OCI-M2 (cell line): ENCODE results near the gene MAP3K19.
"Not testable (repeated sequence)": the region's sequence is repeated elsewhere in the genome, so short reads cannot be mapped to it uniquely, and the experiment has no call there.

Experiments used
- DNase-seq: peaks from one replicate; lab custom pipeline; 2025; ENCODE audit not compliant: unreplicated experiment; lab: John Stamatoyannopoulos, UW

The MAP3K19 gene

DNA sequence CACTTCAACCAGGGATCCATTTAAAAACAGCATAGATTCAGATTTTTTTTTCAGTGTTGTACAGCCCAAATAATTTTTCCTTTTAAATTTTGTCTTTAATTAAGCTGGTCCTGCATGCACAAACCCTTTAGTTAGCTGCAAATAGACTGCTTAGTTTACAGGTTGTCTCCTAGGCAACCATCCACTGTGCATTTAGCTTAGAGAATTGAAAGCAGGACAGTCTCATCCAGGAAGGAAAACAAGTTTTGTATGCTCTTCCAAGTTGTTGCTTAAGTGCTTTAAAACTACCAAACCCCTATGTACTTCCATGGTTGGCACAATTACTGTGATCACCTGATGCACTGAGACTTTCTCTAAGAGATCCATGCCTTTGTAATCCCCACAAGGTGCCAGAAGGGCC is at the start of gene MAP3K19:
TSS of gene MAP3K19 (minus strand) at position 148 of the 400 bp plus-strand sequence. CDS start 22,800 bp downstream, outside the sequence.
- no peak for DNase-seq

GRCh38 chr2:135096665-135097446 is 49.6 kb upstream of the MAP3K19 start:
- no peak for DNase-seq

DNA sequence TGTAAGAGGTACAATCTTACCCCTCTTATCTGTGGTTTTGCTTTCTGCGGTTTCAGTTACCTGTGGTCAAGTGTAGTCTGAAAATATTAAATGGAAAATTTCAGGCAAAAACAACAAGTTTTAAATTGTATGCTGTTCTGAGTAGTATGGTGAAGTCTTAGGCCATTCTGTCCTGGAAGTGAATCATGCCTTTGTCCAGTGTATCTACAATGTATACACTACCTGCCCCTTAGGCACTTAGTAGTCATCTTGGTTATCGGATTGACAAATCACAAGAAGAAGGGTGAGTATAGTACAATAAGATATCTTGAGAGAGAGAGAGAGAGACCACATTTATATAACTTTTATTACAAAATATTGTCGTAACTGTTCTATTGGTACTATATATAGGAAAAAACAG is 48.3 kb upstream of the MAP3K19 start:
- no peak for DNase-seq

DNA sequence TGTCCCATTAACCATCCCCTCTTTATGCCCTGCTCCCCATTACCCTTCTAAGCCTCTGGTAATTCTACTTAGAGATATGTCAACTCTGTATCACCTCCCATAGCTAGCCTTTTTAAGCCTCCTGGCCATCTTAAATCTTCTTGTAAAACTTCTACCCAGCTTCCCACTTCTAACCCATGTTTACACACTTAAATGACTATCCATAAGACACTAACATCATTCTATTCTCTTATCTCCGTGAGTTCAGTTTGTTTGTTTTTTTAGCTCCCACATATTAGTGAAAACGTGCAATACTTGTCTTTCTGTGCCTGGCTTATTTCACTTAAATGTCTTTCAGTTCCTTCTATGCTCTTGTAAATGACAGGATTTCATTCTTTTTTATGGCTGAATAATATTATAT is 47.3 kb upstream of the MAP3K19 start:
- no peak for DNase-seq

DNA sequence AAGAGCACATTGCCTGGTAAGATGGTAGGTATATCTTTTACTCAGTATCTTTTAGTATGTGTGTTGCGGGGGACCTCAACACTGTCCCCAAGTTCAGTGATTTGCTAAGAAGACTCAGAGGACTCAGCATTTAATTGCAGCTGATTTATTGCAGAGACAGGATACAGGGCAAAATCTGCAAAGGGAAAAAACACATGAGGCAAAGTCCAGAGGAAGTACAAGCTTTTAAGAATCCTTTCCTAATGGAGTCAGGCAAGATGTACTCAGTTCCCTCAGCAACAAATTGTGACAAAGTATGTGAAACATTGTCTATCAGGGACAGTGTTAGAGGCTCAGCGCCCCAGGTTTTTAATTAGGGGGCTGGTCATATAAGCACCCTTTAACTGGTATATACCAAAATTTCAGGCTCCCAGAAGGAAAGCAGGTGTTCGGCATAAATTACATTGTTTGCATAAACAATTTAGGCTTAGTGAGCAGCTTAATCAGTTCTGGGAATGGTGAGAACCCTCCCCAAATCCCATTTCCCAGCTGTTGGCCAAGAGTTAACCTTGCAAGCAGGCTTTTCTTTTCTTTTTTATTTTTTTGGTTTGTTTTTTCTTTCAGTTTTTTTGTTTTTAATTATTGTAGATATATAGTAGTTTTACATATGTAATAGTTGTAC is 46.6 kb upstream of the MAP3K19 start:
- no peak for DNase-seq

- no peak for DNase-seq
Observed at GRCh38 chr2:135093193-135093592, 45.9 kb upstream of the MAP3K19 start.

GRCh38 chr2:135091681-135092080 is 44.4 kb upstream of the MAP3K19 start:
- DNase-seq = no peak

GRCh38 chr2:135089597-135089996 is 42.4 kb upstream of the MAP3K19 start:
- DNase-seq = not testable (repeated sequence)

GRCh38 chr2:135086222-135086621 is 39.0 kb upstream of the MAP3K19 start:
- no peak for DNase-seq

DNA sequence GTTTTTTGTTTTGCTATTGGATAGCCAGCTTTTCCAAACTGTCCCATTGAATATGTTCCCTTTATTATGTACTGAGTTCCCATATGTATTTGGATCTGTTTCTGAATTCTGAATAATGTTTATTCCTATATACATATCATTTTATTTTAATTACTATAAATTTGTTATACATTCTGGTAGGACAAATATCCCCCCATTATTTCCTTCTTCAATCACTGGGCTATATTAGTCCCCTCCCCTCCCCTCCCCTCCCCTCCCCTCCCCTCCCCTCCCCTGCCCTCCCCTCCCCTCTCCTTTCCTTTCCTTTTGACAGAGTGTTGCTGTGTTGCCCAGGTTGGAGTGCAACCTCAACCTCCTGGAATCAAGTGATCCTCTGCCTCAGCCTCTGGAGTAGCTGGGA is 31.2 kb upstream of the MAP3K19 start:
- DNase-seq = no peak

DNA sequence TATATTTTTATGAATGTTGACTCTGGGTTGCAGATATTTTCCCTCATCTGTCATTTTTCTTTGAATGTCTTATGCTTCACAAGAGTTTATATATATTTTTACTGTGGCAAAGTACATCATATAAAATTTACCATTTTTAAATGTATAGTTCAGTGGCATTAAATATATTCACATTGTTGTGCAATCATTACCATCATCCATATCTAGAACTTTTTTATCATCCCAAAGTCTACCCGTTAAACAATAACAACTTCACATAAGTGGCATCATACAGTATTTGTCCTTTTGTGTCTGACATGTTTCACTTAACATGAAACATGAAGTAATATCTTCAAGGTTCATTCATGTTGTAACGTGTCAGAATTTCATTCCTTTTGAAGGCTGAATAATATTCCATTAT is 29.3 kb upstream of the MAP3K19 start:
- DNase-seq = no peak

DNA sequence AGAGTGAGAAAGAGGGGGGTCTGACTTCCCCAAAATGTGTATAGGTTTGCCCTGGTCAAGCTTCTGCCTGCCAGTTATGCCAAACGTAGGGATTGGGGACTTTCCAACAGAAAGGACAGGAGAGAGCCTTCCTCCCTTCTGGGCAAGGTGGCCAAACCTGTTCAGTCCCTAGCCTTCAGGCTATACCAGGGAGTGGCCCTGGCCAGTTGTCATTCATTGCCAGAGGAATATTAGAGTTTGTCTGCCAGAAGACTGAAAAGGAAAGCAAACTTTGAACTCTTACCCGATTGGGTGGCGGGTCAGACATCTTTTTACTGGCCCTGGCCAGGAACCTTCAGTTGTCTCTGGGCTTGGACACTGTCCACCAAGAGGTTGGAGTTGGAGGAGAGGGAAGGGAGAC is 27.0 kb upstream of the MAP3K19 start:
- DNase-seq = no peak

- no peak for DNase-seq
Observed at GRCh38 chr2:135072125-135072997, 25.1 kb upstream of the MAP3K19 start.

- no peak for DNase-seq
Observed at GRCh38 chr2:135066710-135067109, 19.5 kb upstream of the MAP3K19 start.

- no peak for DNase-seq
Observed at GRCh38 chr2:135064149-135064548, 16.9 kb upstream of the MAP3K19 start.

DNA sequence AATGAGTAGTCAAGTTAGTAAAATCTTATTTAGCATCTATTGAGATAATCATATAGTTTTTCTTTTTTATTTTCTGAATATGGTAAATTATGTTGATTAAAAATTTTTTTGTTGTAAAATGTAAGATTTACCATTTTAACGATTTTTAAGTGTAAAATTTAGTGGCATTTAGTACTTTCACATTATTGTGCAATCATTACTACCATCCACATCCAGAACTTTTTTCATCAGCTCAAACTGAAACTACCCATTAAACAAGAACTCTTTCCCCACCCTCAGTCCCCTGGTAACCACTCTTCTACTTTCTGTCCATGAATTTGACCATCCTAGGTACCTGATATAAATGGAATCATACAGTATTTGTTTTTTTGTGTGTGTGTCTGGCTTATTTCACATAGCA is 16.0 kb upstream of the MAP3K19 start:
- no peak for DNase-seq

GRCh38 chr2:135059577-135059976 is 12.3 kb upstream of the MAP3K19 start:
- DNase-seq = no peak

- DNase-seq = no peak
Observed at GRCh38 chr2:135056790-135057189, 9.5 kb upstream of the MAP3K19 start.

- no peak for DNase-seq
Observed at GRCh38 chr2:135055182-135055786, 8.0 kb upstream of the MAP3K19 start.

DNA sequence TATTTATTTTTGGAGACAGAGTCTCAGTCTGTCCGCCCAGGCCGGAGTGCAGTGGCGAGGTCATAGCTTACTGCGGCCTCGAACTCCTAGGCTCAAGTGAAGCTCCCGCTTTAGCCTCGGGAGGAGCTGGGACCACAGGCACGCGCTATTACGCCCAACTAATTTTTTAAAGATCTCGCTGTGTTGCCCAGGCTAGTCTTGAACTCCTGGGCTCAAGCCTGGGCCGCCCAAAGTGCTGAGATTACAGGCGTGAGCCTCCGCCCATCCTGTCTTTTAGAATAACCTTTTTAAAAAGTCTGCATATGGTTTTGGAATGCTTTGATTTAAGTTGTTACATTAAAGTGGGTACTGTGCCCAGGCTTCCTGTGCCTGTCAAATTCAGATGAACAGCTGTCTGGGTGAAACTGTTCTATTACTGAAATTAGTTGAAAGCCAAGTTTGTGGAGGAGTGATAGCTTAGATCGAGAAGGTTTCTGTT is 5.8 kb upstream of the MAP3K19 start:
- no peak for DNase-seq
